ENCODE data around the gene PAX7. TPM values are rescaled to one million over a fixed set of nuclear protein-coding genes. Genes with fewer than 3 reads are reported as not detected.

Gene PAX7
- total RNA-seq, 2 donors from 2014 or later = 0.32 TPM; not detected in 1

DNA sequence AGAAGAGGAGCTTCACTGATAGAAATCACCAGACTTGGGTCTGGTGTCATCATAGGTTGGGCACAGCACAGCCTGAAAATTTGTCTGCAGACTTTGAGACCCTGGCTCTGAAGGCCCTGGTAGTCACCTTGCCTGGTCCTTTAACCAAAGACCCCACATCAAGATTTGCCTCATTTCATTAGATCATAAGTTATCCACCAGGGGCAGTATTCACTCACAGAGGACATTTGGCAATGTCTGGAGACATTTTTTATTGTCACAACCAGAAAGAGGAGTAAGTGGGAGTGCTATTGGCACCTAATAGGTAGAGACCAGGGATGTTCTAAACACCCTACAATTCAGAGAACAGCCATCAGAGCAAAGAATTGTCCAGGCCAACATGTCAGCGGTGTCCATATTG, 22.1 kb upstream of the PAX7 start:
- no peaks in the 10 kb centered on the region for H3K36me3 ChIP-seq
- H3K4me3 ChIP-seq = no peak overlapping the region
- no peak overlapping the region for H3K27ac ChIP-seq
- no peaks in the 10 kb centered on the region for H3K4me1 ChIP-seq (replicated peaks)
- no peaks in the 10 kb centered on the region for H3K9me3 ChIP-seq
- TF ChIP-seq POLR2AphosphoS5 (IDR thresholded peaks at IDR 0.05) = no peak
- TF ChIP-seq CTCF (IDR thresholded peaks at IDR 0.05) = no peak
- no peak for TF ChIP-seq POLR2A (IDR thresholded peaks at IDR 0.05)
- no peak for DNase-seq (ENCODE audit: low spot score)
- H3K27me3 ChIP-seq (replicated peaks; ENCODE audit: insufficient read depth) = peaks cover 6% of the 10 kb centered on the region
- intact Hi-C loops (cut with DNase I) = no loop called here
- 93% methylated on average over 1 of the region's 1 CpG for WGBS

DNA sequence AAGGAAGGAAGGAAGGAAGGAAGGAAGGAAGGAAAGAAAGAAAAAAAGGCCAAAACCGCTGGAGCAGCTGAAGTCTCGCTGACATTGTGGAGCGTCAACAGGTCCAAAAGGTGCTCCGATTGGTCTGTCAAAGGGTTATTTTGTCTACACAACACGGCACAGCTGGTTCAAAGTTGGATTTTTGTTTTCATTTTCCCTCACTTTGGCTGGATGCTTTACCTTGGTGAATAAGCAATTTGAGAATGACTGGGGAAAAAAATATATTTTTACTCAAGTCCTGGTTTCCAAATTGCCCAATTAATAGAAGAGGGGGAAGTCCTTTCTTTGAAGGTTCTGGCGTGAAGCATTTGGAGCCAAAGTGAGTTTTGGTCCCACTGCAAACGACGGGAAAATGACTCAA, 19.3 kb upstream of the PAX7 start:
- H3K27ac ChIP-seq = no peak overlapping the region
- 67% methylated on average over 8 of the region's 8 CpGs for WGBS
- no peaks in the 10 kb centered on the region for H3K36me3 ChIP-seq
- peaks cover 6% of the 10 kb centered on the region for H3K27me3 ChIP-seq (replicated peaks; ENCODE audit: insufficient read depth)
- TF ChIP-seq POLR2A (IDR thresholded peaks at IDR 0.05) (no peak), POLR2AphosphoS5 (IDR thresholded peaks at IDR 0.05) (no peak), CTCF (IDR thresholded peaks at IDR 0.05) (no peak)
- intact Hi-C loops (cut with DNase I) = no loop called here
- DNase-seq (ENCODE audit: low spot score) = no peak
- no peaks in the 10 kb centered on the region for H3K9me3 ChIP-seq
- no peaks in the 10 kb centered on the region for H3K4me1 ChIP-seq (replicated peaks)
- H3K4me3 ChIP-seq = no peak overlapping the region

DNA sequence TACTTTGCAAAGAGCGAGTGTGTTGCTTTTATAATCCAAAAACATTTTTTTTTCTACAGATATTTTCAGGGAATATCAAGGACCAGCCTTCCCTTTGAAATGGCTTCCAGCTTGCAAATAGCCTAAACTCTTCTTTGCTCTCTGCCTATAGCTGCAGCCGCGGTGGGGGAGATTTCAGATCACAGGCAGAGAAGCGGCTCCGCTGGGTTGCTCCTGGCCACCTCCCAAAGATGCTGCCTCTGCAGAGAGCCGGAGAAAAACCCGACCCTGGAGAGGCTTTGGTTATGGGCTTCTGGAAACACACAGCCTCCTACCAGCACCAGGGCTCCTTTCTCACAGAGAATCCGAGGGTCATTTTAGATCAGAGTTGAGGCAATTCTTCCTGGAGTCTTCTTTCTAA, 18.6 kb upstream of the PAX7 start:
- H3K4me1 ChIP-seq (replicated peaks) = no peaks in the 10 kb centered on the region
- no peaks in the 10 kb centered on the region for H3K36me3 ChIP-seq
- intact Hi-C loops (cut with DNase I) = no loop called here
- H3K27me3 ChIP-seq (replicated peaks; ENCODE audit: insufficient read depth) = peaks cover 6% of the 10 kb centered on the region
- DNase-seq (ENCODE audit: low spot score) = no peak
- TF ChIP-seq POLR2AphosphoS5 (IDR thresholded peaks at IDR 0.05) (no peak), CTCF (IDR thresholded peaks at IDR 0.05) (no peak), POLR2A (IDR thresholded peaks at IDR 0.05) (no peak)
- H3K27ac ChIP-seq = no peak overlapping the region
- 17% methylated on average over 8 of the region's 8 CpGs for WGBS
- no peak overlapping the region for H3K4me3 ChIP-seq
- H3K9me3 ChIP-seq = no peaks in the 10 kb centered on the region

GRCh38 chr1:18614069-18614735, 16.4 kb upstream of the PAX7 start:
- intact Hi-C loops (cut with DNase I) = no loop called here
- H3K27me3 ChIP-seq (replicated peaks; ENCODE audit: insufficient read depth) = peaks cover 3% of the 10 kb centered on the region
- no peaks in the 10 kb centered on the region for H3K4me1 ChIP-seq (replicated peaks)
- DNase-seq (ENCODE audit: low spot score) = no peak
- H3K36me3 ChIP-seq = no peaks in the 10 kb centered on the region
- TF ChIP-seq POLR2AphosphoS5 (IDR thresholded peaks at IDR 0.05) (no peak), CTCF (IDR thresholded peaks at IDR 0.05) (no peak), POLR2A (IDR thresholded peaks at IDR 0.05) (no peak)
- no peak overlapping the region for H3K27ac ChIP-seq
- no peaks in the 10 kb centered on the region for H3K9me3 ChIP-seq
- WGBS = 73% methylated on average over 7 of the region's 7 CpGs
- H3K4me3 ChIP-seq = no peak overlapping the region

Data from prostate gland (tissue), 2 donors.